HL-60 (cell line): ENCODE data around the gene NFIA.

Experiments used
- DNase-seq, 2 experiments: peaks; one replicate each; pipeline ENCODE4 v3.0.0-alpha.2; 2010 to 2020; ENCODE audit warnings: low read depth in 1 of 2, low spot score in 1 of 2
- H3K27ac ChIP-seq: fragments of 250-450 bp; sonication (Bioruptor Pico); replicated peaks from 2 replicates; pipeline ENCODE4 v1.5.1; 2020; ENCODE audit warnings: mild to moderate bottlenecking, moderate library complexity
- H3K27me3 ChIP-seq: fragments of 250-450 bp; sonication (Bioruptor Pico); 2 replicates; pipeline ENCODE4 v1.5.1; 2021; ENCODE audit warnings: mild to moderate bottlenecking, moderate library complexity; ENCODE audit not compliant: insufficient read depth, poor library complexity, severe bottlenecking
- H3K4me3 ChIP-seq: replicated peaks from 2 replicates; pipeline ENCODE4 v1.5.1; 2011; ENCODE audit warnings: mild to moderate bottlenecking, control low read depth, low read length; ENCODE audit not compliant: insufficient read depth
- CTCF ChIP-seq: IDR thresholded peaks from one replicate; pipeline ENCODE4 v1.5.1; 2011; ENCODE audit warnings: low read length, control low read depth, inconsistent platforms; ENCODE audit not compliant: insufficient read depth
- GABPA ChIP-seq: IDR thresholded peaks from 2 replicates; pipeline ENCODE4 v1.6.1; 2012; ENCODE audit warnings: low read depth
- POLR2AphosphoS5 ChIP-seq: IDR thresholded peaks from 2 replicates; pipeline ENCODE4 v1.6.1; 2012; ENCODE audit warnings: low read depth
- REST ChIP-seq: IDR thresholded peaks from 2 replicates; pipeline ENCODE4 v1.6.1; 2012; ENCODE audit warnings: low read depth; ENCODE audit not compliant: insufficient replicate concordance
- SPI1 ChIP-seq: IDR thresholded peaks from 2 replicates; pipeline ENCODE4 v1.6.1; 2012; ENCODE audit warnings: low read depth, mild to moderate bottlenecking, borderline replicate concordance

NFIA gene

DNA sequence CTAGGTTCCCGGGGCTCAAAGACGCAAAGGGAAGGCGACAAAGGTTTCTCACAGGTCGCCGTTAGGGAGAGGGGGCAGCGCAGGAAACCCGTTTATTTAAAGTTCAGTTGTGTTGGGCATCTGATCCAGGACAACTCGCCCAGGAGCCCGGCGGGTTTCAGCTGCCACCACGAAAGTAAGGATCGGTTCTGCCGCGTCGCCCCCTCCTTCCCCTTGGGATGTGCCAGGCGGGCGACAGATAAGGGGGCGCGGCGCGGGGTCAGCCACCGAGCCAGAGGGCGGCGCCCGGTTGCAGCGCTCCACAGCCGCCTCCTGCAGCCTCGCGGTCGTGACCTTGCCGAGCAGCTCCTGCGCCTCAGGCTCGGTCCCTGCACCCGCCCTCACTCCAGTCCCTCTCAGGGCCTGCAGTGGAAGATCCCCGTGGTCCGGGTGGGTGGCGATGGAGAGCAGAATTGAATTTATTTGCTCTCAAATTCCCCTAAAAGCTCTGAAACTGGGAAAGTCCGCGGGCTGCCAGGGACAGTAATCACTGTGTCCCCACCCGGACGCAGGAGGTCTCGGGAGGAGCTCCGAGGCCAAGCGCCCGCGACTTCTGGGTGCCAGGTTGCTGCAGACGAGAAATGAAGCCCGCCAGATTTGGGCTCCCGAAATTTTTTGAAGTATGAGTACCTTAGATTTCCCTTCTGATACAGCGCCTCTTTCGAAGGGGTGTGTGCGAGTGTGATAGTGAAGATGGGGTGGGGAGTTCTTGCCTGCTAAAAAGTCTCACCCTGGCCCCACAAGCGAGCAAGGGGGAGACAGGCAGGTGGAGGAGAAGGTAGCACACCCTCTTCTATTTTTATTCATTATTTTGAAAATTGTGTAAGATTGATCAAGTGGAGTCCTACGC lies 28.4 kb upstream of the NFIA start:
- H3K27me3 ChIP-seq, result peaks cover 70% of the 10 kb centered on the region
- TF ChIP-seq CTCF (no peak), REST (no peak), POLR2AphosphoS5 (no peak), GABPA (no peak), SPI1 (no peak)
- peak overlapping the region; percentile 18 for H3K4me3 ChIP-seq
- DNase-seq, result no peak
- H3K27ac ChIP-seq, result no peak overlapping the region

DNA sequence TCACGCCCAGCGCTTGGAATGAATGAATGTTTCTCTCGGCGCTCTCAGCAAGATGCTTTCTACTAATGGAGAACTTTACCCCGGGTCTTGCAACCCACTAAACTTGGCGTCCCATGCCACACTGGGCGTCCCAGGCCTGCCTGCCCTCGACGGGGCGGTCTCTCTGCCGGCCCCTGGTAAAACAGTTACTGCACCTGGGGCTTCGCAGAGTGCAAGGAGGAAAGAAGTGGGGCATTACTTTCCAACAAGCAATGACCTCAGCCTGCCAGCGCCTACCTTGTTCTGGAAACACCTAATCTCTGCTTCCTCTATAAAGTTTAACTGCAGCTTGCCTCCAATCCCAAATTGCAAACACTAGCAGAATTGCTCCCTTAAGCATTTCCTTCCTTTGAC lies 27.8 kb upstream of the NFIA start:
- DNase-seq, result no peak
- no peak overlapping the region for H3K4me3 ChIP-seq
- TF ChIP-seq REST, result no peak
- no peak for TF ChIP-seq SPI1
- no peak for TF ChIP-seq CTCF
- TF ChIP-seq POLR2AphosphoS5, result no peak
- no peak for TF ChIP-seq GABPA
- H3K27me3 ChIP-seq, result peaks cover 70% of the 10 kb centered on the region
- no peak overlapping the region for H3K27ac ChIP-seq

- H3K27me3 ChIP-seq, result peaks cover 70% of the 10 kb centered on the region
- no peak overlapping the region for H3K27ac ChIP-seq
- no peak for DNase-seq
- no peak overlapping the region for H3K4me3 ChIP-seq
- TF ChIP-seq GABPA (no peak), CTCF (no peak), POLR2AphosphoS5 (no peak), SPI1 (no peak), REST (no peak)
Observed at GRCh38 chr1:61055110-61055614, 27.2 kb upstream of the NFIA start.
